Pulmonary artery endothelial cell (primary cell): ENCODE measurements around the gene BSN. TPM values are rescaled to one million over a fixed set of nuclear protein-coding genes. Genes with fewer than 3 reads are reported as not detected.

ENCODE experiments used
- DNase-seq: peaks from one replicate; pipeline ENCODE4 v3.0.0-alpha.2; 2011; ENCODE audit warnings: low read depth, low spot score
- total RNA-seq: library from RNA; depleted of rRNA; stranded (reverse); fragments of >200 nt; gene quantifications from 2 replicates; pipeline ENCODE4 v1.2.3, GENCODE V29; 2014

The BSN gene
- total RNA-seq, 1 donor from 2014 or later: under 0.01 TPM

- no peak for DNase-seq
Measured at GRCh38 chr3:49714728-49715550, 160.7 kb downstream of the BSN start.

GRCh38 chr3:49715611-49716121 lies 161.4 kb downstream of the BSN start:
- DNase-seq: no peak

DNA sequence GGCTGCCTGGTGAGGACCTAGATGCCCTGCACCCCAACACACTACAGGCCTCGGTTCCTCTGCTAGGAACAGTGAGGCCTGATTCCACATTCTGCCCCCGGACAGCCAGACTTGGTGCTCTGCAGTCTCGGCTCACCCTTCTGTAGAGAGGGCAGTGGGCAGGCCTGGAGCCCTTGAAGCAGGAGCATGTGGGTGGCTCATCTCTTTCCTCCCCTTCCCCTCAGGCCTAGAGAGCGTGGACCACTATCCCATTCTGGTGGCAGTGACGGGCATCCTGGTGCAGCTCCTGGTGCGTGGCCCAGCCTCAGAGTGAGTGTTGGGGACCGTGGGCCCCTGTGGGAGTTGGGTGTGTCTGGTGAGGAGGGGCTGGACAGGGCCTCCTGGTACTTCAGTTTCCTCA lies 161.9 kb downstream of the BSN start:
- no peak for DNase-seq

DNA sequence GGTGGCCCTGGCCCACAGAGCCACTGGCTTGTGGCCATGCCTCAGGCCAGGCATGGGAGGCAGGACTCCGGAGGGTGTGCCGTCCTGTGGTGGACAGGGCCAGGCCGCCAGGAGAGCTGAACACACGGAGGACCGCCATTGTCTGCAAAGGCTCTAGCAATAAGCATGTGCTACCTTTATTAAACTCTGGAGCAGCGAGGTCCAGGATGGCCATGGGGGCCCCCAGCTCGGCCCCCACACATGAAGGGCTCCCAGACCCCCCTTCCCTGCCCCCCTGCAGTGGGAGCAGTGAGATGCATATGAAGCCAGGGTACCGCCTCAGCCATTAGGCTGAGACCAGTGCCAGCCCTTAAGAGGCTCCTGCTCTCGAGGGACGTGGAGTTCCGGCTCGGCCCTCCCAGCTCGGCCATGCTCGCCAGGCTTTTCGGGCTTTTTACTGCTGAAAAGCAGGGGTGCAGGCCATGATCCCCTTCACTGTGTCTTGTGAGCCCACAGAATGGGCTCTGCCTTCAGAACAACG lies 162.5 kb downstream of the BSN start:
- DNase-seq: no peak

DNA sequence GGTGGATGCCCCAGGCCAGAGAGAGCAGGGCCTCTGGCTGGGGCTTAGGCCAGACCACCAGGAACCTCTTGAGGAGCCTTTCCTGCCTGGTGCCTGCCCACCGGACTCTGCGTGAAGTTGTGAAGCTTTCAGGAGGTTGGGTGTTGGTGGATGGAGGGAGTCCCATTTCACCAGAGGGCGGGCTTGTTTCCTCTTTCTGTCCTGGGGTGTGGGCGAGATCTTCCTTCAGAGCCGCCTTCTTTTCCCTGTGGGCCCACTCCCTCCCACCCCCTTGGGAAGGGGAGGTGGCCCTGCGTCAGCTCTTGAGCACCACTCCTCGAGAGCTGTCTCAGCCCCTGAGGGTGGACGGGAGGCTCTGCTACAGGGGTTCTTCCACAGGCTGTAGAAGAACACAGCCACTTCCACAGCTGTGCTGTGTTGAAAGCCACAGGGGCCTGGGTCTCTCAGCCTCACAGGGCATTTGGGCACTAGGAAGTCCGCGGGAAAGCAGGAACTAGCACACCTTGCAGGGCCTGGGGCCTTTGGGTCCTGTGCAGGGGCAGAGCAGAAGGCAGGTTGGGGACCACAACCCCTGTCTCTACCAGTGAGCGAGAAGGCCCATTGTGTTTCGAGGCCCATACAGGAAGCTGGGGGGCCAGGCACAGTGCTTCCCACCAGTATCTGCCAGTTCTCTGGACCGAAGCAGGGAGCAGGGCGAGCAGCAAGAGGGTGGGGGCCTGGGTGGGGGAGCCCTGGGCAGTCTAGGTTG lies 163.1 kb downstream of the BSN start:
- DNase-seq: no peak

DNA sequence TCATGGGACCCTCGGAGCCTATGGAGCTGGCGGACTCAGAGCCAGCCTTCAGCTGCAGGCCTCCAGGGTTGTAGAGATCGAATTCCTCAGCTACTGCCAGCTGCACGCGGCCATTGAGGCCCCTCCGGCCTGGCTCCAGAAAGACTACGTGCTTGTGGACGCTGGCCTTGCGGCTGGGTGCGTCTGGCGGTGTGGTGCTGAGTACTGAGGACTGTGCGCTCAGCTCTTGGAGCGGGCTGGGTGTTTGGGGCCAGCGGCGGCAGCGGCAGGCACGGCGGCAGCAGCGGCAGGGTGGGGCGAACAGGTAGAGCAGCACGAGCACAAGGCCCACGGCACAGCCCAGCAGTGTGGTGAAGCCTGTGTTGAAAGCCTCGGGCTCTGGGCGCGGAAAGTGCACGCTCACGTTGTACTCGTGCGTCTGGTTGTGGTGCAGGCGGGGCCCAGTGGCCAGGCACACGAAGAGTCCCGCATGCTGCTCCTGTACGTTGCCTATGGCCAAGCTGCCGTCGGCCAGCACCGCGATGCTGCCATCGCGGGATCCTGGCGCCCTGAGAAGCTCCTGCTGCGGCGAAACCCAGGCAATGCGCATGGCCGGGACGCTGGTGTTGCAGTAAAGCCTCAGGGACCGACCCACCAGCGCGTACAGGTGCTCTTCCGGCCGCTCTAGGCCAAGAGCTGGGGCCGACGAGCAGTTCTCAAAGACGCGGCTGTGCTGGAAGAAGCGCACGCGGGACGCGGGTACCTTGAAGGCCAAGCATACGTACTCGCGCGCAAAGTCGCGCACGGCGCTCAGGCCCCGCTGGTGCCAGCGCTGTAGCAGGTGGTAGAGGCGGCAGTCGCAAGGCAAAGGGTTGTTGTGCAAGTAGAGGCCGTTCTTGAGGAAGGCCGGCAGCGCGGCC lies 163.9 kb downstream of the BSN start:
- DNase-seq: no peak

- DNase-seq: no peak
Measured at GRCh38 chr3:49718858-49719213, 164.6 kb downstream of the BSN start.

GRCh38 chr3:49719214-49719884 lies 165.1 kb downstream of the BSN start, which contains the start of gene AMIGO3:
TSS of gene AMIGO3 (minus strand) at chr3:49719684. CDS start at chr3:49719465, 219 bp downstream.
- peak; percentile 72 for DNase-seq

Other genes with a start within 250 kb of the BSN start
- 27.8 and 35.4 TPM in 2 replicates for gene USP4, start 214.4 kb upstream of the BSN start, total RNA-seq
- 371 and 509 TPM in 2 replicates for gene GPX1, start 196.1 kb upstream of the BSN start, total RNA-seq
- 557 and 659 TPM in 2 replicates for gene RHOA, start 142.5 kb upstream of the BSN start, total RNA-seq
- 14.4 and 16.6 TPM in 2 replicates for gene TCTA, start 142.1 kb upstream of the BSN start, total RNA-seq
- gene AMT, start 132.0 kb upstream of the BSN start, total RNA-seq: 0.33 and 0.53 TPM in 2 replicates
- 4.8 and 5.3 TPM in 2 replicates for gene NICN1, start 125.2 kb upstream of the BSN start, total RNA-seq
- 34.6 and 49.6 TPM in 2 replicates for gene DAG1, start 84.2 kb upstream of the BSN start, total RNA-seq
- gene APEH, start 119.9 kb downstream of the BSN start, total RNA-seq: 104 and 128 TPM in 2 replicates
- gene MST1, start 135.0 kb downstream of the BSN start, total RNA-seq: 2.2 and 2.8 TPM in 2 replicates
- gene RNF123, start 135.1 kb downstream of the BSN start, total RNA-seq: 20.4 and 25.6 TPM in 2 replicates
- gene AMIGO3, start 165.2 kb downstream of the BSN start, total RNA-seq: not detected in 2 replicates
- gene GMPPB, start 169.5 kb downstream of the BSN start, total RNA-seq: 51.2 and 75.5 TPM in 2 replicates
- 46.7 and 66.8 TPM in 2 replicates for gene IP6K1, start 232.1 kb downstream of the BSN start, total RNA-seq
- not detected in 2 replicates for gene CDHR4, start 245.4 kb downstream of the BSN start, total RNA-seq
- gene INKA1, start 248.8 kb downstream of the BSN start, total RNA-seq: 20.4 and 21.5 TPM in 2 replicates